Neural crest cell (in vitro differentiated cells): Measurements from ENCODE around the gene PACS2. TPM values are rescaled to one million over a fixed set of nuclear protein-coding genes. Genes with fewer than 3 reads are reported as not detected.

Experiments
- DNase-seq: peaks from one replicate; pipeline ENCODE4 v3.0.0; 2021; ENCODE audit warnings: low read depth, mixed read lengths, low spot score
- H3K27ac Mint-ChIP-seq: one replicate; pipeline ENCODE4 v1.8.0; 2021; ENCODE audit warnings: mild to moderate bottlenecking, mixed read lengths; ENCODE audit not compliant: unreplicated experiment
- H3K27me3 Mint-ChIP-seq: 2 replicates; pipeline ENCODE4 v1.8.0; 2021; ENCODE audit warnings: low read depth, mild to moderate bottlenecking, mixed read lengths
- H3K36me3 Mint-ChIP-seq: 2 replicates; pipeline ENCODE4 v1.8.0; 2021; ENCODE audit warnings: low read depth, mild to moderate bottlenecking, mixed read lengths
- H3K4me1 Mint-ChIP-seq: 2 replicates; pipeline ENCODE4 v1.8.0; 2021; ENCODE audit warnings: mixed read lengths
- H3K4me3 Mint-ChIP-seq: one replicate; pipeline ENCODE4 v1.8.0; 2021; ENCODE audit warnings: mild to moderate bottlenecking, mixed read lengths
- H3K9me3 Mint-ChIP-seq: 2 replicates; pipeline ENCODE4 v1.8.0; 2021; ENCODE audit warnings: mixed read lengths
- total RNA-seq: library from RNA; stranded (reverse); gene quantifications from 2 replicates; pipeline ENCODE4 v1.2.1, GENCODE V29; 2021
- TF ChIP-seq, protein P1 (sequence below): fragments of 200-600 bp; sonication (generic); conservative IDR thresholded peaks from 2 replicates; pipeline ENCODE4 v1.5.0; 2021; ENCODE audit warnings: antibody characterized with exemption, mild to moderate bottlenecking

The PACS2 gene
- total RNA-seq, 1 donor from 2014 or later: 104 TPM

DNA sequence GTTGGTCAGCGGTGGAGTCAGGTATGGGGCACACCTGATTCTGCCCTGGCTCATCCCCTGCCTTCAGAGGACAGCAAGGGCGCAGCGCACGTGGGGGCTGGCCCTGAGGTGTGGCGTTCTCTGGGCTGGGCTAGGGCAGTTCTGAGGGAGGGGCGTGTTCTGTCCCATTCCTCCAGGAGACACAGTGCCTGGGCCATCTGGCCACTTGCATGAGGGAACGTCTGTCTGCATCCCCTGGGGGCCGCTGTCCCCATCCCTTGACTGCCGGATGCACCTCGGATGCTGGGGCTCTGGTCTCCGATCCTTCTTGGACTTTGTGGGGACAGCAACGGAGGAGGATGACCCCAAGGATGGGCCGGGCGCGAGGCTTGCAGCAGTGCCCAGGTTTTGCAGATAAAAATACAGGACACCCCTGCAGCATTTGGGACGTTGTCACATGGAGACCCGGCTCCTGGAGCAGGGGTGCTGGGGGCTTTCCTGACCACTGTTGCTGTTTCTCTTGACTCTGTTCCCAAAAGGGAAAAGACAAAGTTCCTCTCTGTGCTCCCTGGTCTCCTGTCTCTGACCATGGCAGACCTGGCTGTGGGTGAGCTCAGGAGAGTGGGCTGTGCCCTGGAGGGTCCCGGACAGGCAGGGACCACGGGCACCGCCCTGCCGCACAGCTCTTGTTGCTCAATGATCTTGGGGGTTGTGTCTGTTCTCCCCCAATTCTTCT is 112.0 kb downstream of the PACS2 start:
- DNase-seq: no peak
- Mint-ChIP-seq H3K4me3 (no peak overlapping the region), H3K27ac (no peak overlapping the region), H3K27me3 (no peaks in the 10 kb centered on the region), H3K36me3 (peaks cover 31% of the 10 kb centered on the region), H3K4me1 (peaks cover 18% of the 10 kb centered on the region), H3K9me3 (peaks cover 5% of the 10 kb centered on the region)
- TF ChIP-seq, protein P1, sequence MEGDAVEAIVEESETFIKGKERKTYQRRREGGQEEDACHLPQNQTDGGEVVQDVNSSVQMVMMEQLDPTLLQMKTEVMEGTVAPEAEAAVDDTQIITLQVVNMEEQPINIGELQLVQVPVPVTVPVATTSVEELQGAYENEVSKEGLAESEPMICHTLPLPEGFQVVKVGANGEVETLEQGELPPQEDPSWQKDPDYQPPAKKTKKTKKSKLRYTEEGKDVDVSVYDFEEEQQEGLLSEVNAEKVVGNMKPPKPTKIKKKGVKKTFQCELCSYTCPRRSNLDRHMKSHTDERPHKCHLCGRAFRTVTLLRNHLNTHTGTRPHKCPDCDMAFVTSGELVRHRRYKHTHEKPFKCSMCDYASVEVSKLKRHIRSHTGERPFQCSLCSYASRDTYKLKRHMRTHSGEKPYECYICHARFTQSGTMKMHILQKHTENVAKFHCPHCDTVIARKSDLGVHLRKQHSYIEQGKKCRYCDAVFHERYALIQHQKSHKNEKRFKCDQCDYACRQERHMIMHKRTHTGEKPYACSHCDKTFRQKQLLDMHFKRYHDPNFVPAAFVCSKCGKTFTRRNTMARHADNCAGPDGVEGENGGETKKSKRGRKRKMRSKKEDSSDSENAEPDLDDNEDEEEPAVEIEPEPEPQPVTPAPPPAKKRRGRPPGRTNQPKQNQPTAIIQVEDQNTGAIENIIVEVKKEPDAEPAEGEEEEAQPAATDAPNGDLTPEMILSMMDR: no peak

DNA sequence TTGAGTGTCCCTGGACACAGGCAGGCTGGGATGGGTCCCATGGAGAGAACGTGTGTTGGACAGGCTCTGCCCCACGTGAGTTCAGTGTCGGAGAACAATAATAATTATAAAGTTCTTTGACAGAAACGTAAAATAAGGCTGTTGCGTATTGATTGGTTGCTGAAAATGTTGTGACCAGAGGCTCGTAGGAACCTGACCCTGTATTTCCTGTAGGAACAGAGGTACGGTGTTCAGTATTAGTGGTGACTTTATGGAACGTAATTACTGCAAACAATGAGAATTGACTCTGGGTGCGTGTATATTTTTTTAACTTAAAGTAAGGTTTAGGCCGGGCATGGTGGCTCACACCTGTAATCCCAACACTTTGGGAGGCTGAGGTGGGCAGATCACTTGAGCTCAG is 112.9 kb downstream of the PACS2 start:
- no peak for DNase-seq
- Mint-ChIP-seq H3K27me3 (no peaks in the 10 kb centered on the region), H3K4me1 (peaks cover 11% of the 10 kb centered on the region), H3K27ac (no peak overlapping the region), H3K9me3 (peaks cover 5% of the 10 kb centered on the region), H3K36me3 (peaks cover 31% of the 10 kb centered on the region), H3K4me3 (no peak overlapping the region)
- TF ChIP-seq, protein P1: no peak

DNA sequence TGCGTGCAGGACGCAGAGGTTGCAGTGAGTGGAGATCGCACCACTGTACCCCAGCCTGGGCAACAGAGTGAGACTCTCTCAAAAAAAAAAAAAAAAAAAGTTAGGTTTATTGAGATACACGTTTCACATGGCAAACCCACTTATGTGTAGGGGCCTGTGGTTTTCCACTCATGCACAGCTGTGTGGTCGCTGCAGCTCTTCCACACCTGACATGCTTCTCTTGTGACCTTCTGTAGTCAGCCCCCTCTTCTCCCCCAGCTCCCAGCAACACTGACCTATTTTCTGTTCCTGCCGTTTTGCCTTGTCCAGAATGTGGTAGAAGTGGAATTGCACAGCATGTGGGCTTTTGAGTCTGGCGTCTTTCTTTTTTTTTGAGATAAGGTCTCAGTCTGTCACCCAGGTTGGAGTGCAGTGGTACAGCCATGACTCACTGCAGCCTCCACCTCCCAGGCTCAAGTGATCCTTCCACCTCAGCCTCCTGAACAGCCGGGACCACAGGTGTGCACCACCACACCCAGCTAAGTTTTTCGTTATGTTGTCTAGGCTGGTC is 113.5 kb downstream of the PACS2 start:
- Mint-ChIP-seq H3K27ac (no peak overlapping the region), H3K4me1 (peaks cover 9% of the 10 kb centered on the region), H3K36me3 (peaks cover 31% of the 10 kb centered on the region), H3K4me3 (peak overlapping the region; percentile 27), H3K27me3 (no peaks in the 10 kb centered on the region), H3K9me3 (peaks cover 5% of the 10 kb centered on the region)
- DNase-seq: no peak
- TF ChIP-seq, protein P1: no peak

DNA sequence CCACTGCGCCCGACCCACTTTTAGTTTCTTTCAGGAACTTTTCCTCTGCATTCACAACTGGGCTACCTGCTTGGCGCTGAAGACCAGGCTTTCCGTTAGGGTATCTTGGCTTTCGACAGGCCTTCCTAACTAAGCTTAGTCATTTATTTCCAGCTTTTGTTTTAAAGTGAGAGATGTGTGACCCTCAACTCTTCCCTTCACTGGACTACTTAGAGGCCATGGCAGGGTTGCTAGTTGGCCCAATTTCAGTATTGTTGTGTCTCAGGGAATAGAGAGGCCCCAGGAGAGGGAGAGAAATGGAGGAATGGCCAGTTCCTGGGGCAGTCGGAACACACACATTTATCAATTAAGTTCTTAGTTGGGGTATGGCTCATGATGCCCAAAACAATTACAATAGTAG is 115.5 kb downstream of the PACS2 start:
- TF ChIP-seq, protein P1: no peak
- Mint-ChIP-seq H3K9me3 (peaks cover 8% of the 10 kb centered on the region), H3K27ac (no peak overlapping the region), H3K27me3 (no peaks in the 10 kb centered on the region), H3K36me3 (peaks cover 35% of the 10 kb centered on the region), H3K4me3 (no peak overlapping the region), H3K4me1 (peaks cover 11% of the 10 kb centered on the region)
- no peak for DNase-seq

DNA sequence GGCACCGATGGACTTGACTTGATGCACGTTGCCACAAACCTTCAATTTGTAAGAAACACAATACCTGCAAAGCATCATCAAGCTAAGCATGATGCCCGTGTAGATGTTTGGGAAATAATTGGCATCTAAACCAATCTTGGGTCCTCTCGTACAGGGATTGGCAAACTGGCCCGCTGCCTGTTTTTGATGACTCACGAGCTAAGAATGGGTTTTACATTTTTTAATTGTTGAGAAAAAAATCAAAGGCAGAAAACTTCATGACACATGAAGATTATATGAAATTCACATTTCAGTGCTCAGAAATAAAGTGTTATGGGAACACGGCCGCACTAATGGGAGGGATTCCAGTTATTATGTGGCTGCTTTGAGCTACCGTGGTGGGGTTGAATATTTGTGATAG is 116.0 kb downstream of the PACS2 start:
- Mint-ChIP-seq H3K27me3 (no peaks in the 10 kb centered on the region), H3K36me3 (peaks cover 38% of the 10 kb centered on the region), H3K4me1 (peaks cover 12% of the 10 kb centered on the region), H3K9me3 (peaks cover 10% of the 10 kb centered on the region), H3K4me3 (no peak overlapping the region), H3K27ac (no peak overlapping the region)
- TF ChIP-seq, protein P1: no peak
- no peak for DNase-seq
